UCSD-AML1 (cell line): ENCODE data around the gene PPIF.

Experiments used
- DNase-seq: peaks from one replicate; lab custom pipeline; 2025; ENCODE audit not compliant: unreplicated experiment; lab: John Stamatoyannopoulos, UW

PPIF gene

DNA sequence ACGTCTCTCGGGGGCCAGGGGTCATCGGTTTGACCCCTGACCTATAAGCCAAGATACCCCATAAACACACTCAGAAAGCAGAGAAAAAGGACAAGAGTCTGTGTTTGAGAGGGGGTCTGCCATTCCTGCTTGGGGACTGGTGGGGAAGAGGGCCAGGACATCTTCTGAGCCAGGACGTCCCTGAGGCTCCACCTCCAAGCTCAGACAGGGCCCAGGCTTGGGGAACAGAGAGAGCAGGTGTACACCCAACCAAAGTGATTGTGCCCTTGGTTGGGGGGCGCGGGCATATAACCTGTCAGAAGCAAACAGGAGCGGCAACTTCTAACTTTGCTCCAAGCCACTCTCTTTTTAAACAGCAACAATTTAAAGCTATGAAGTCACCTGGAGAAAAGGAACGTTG lies 33.9 kb upstream of the PPIF start:
- DNase-seq, result no peak

DNA sequence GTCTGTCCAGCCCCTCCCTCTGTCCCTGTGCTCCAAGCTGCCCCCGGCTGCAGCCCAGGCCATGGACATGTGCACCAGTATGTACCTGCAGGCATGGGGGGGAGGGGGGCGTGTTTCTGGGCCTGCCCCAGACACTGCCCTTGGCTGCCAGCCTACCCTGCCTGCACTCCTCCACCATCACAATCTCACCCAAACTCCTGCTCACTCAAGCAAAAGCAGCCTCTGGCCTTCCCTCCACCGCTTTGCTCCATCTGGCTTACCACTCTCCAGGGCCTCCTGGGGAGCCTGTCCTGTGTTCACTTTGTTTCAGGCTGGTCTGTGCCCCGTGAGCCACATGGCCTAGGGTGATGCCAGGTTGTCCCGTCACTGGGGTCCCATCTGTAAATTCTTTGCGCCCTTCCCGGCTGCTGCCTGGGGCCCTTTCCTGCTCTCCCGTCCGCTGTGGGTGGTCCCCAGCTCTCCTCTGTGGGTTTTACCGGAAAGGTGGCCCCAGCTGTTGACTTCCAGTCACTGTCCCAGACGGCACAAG lies 33.3 kb upstream of the PPIF start:
- DNase-seq, result no peak

DNA sequence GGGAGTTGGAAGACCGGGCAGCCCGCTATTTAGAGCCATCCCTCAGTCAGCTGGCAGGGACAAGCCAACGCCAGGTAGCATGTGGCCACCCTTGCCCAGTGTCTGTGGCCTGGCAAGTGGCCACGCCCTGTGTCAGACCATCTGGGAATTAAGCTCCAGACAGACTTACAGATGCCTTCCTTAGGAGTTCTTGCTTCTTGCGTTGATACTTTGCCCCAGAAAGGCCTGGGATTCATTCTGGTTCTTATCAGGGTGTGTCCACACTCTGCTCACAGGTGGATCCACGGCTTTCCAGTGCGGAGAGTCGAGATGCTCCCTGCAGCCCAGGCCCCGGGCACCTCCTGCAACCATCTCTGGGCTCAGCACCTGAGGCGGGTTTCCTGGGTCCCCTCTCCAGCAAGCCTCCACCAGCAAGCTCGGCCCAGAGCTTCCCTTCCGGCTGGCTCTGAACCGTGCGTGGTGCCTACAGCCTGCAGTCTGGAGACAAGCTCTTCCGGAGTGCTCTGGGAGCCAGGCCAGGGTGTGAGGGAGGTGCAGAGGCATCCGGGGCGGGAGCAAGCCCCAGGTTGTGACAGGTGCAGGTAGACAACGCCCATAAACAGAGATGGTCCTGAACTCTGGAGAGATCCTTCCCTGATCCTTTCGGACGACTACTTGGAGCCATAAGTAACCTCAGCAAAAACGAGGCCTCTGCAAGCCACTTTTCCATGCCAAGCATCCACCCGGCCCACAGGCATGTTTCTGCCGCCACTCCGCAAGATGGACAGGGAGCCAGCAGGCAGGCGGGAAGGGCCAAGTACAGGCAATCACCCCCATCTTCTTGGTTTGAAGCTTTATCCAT lies 32.3 kb upstream of the PPIF start:
- no peak for DNase-seq

- no peak for DNase-seq
Measured at GRCh38 chr10:79315602-79315920, 31.7 kb upstream of the PPIF start.

DNA sequence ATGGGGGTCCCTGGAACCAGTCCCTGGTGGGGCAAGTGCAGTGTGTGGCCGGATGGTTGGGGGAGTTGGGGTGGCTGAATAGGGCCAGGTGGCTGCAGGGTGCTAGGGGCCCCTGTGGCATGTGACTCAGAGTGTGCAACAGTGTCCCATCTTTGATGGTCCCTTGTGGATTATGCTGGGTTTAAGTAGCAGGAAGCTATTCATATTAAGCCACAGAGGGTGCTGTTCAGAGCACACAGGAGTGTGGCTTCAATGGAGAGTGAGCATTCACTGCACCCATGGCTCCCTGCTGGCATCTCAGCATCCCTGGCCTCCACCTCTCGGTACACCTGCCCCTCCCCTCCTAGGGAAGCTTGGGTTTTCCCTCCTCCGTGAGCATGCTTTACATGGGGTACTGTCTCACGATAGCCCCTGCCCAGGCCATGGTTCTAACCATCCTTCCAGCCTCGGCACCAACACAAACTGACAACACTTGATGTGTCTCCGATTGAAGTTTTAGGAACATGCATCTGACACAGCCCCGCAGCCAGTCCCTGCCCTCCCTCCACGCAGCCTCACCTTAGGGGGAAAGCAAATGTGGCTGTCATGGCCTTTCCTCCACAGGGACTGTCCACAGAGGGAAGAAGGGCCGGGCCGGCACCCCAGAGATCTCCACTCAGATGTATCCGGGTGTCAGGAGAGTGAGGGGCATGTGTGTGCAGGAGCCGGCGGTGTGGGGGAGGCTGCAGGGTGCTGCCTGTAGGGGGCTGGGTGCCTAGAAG lies 30.4 kb upstream of the PPIF start:
- DNase-seq, result peak; percentile 73

- DNase-seq, result peak; percentile 84
Measured at GRCh38 chr10:79318369-79318768, 28.9 kb upstream of the PPIF start.

GRCh38 chr10:79319115-79319771 lies 28.0 kb upstream of the PPIF start:
- DNase-seq, result no peak

GRCh38 chr10:79320316-79320715 lies 27.0 kb upstream of the PPIF start:
- no peak for DNase-seq

DNA sequence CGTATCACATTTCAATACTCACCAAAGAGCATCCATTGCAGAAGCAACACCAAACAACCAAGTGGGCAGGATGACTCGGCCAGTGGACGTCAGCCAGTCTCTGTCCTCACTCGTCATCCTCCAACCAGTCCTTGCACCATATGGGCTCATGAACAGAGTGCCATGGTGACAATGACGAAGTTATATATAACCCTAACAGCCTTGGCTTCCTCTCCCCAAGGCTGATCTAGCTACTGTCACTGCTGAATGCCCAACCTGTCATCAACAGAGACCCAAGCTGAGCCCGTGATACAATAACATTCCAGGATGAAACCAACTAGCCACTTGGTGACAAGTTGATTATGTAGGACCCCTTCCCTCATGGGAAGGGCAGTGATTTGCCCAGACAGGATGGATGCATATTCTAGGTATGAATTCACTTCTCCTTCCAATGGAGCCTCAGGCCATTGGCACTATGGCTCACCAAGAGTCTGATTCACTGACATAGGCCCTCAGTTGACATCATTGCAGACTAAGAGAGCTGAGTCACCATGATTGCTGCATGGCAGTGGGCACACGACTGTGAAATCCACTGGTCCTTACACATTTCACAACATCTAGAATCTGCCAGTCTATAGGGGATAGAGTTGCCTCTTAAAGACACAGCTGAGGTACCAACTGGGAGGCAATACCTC lies 26.3 kb upstream of the PPIF start:
- no peak for DNase-seq

GRCh38 chr10:79321494-79321882 lies 25.8 kb upstream of the PPIF start:
- no peak for DNase-seq

- DNase-seq, result no peak
Measured at GRCh38 chr10:79321951-79322350, 25.3 kb upstream of the PPIF start.

DNA sequence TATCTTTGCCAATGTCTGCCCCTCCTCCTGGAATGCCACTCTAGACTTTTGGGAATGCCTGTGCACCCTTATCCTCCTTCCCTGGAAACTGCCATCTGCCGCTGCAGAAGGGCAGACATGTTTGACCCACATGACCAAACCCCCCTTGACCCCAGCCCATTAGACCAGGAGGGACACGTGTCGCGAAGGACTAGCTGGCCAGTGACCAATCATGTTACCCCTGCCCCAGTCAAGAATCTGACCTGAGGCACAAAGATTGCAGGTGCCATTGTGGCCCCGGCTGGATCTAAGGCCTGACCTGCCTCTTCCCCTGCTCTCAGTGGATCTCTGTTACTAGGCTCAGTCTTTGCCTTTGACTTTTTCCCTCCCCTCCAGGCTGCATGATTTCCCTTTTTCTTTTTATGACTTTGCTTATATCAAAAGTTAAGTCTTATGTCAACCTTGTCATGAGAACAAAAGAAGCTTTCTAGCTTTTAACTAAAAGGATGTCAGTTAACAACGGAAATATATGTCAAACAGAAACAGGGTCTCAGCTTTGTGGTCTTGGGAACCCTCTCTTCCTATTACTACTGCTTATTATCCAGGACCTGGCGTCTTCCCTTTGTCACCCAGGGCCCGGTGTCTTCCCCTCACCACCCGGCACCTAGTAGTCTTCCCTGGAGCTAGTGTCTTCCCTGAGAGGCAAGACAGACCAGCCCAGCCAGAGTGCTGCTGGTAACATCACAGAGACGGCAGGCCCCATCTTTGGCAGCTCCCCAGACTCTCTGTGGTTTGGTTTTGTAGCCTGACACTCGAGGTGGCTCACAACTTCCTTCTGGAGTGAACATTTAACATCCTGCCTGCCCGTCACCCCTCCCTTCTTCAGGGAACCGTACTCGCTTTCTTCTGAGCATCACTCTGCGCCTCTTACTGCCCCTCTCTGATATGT lies 24.4 kb upstream of the PPIF start:
- DNase-seq, result peak; percentile 81

DNA sequence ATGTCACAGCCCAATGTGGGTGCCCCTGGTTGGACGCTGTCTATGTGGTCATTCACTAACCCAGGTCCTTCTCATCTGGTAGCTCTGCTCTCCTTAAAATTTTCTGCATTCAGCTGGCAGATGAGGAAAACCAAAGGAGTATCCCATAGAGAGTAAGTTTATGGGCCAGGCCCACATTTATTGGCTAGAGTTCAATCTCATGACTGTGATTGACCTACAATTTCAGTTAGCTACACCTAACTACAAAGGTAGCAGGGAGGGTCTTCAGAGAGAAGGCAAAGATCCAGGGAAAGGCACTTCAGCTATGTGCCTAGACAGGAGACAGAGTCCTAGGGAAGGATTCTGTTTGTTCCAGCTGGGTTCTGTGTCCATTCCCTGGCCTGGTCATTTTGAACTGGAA lies 23.7 kb upstream of the PPIF start:
- no peak for DNase-seq

GRCh38 chr10:79324032-79324695 lies 23.1 kb upstream of the PPIF start:
- DNase-seq, result no peak

DNA sequence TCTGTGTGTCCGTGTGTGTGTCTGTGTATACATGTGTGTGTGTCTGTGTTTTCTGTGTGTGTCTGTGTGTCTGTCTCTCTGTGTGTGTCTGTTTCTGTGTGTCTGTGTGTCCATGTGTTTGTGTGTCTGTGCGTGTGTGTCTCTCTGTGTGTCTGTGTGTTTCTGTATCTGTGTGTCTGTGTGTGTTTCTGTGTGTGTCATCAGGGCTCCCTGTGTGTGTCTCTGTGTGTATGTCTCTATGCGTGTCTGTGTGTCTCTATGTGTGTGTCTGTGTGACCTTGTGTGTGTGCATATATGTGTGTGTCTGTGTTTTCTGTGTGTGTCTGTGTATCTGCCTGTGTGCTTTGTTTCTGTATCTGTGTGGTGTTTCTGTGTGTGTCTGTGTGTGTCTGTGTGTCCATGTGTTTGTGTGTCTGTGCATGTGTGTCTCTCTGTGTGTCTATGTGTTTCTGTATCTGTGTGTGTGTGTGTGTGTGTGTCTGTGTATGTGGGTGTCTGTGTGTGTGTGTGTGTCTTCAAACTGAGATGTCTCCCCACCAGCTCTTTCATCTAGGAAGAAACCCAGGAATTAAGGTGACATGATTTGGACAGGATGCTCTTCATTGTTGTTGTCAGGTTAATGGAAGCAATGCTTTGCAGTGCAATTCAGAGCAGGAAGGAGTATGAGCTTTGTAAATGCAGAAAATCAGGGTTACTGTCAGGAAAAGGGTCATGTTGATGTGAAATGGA lies 20.7 kb upstream of the PPIF start:
- DNase-seq, result no peak

GRCh38 chr10:79327090-79327457 lies 20.2 kb upstream of the PPIF start:
- DNase-seq, result no peak

- no peak for DNase-seq
Measured at GRCh38 chr10:79328147-79328701, 19.0 kb upstream of the PPIF start.

- no peak for DNase-seq
Measured at GRCh38 chr10:79328737-79329504, 18.3 kb upstream of the PPIF start.
